GM12865 (cell line): ENCODE results near the gene GAREM2.
"Not testable (repeated sequence)": the region's sequence is repeated elsewhere in the genome, so short reads cannot be mapped to it uniquely, and the experiment has no call there.

Experiments used
- DNase-seq: peaks from one replicate; pipeline ENCODE4 v3.0.0; 2010; ENCODE audit warnings: low read depth
- H3K4me3 ChIP-seq: 2 replicates; pipeline ENCODE4 v1.5.1; 2011; ENCODE audit warnings: mild to moderate bottlenecking, low read depth, low read length, control low read depth
- TF ChIP-seq, protein P1 (sequence below): IDR thresholded peaks from 2 replicates; pipeline ENCODE4 v1.5.1; 2011; ENCODE audit warnings: low read length, control low read depth, low read depth, inconsistent platforms; ENCODE audit not compliant: insufficient read depth; ENCODE audit errors: missing control alignments

GAREM2 gene

GRCh38 chr2:26157580-26157979 is 15.3 kb upstream of the GAREM2 start:
- no peak for DNase-seq
- TF ChIP-seq, protein P1, sequence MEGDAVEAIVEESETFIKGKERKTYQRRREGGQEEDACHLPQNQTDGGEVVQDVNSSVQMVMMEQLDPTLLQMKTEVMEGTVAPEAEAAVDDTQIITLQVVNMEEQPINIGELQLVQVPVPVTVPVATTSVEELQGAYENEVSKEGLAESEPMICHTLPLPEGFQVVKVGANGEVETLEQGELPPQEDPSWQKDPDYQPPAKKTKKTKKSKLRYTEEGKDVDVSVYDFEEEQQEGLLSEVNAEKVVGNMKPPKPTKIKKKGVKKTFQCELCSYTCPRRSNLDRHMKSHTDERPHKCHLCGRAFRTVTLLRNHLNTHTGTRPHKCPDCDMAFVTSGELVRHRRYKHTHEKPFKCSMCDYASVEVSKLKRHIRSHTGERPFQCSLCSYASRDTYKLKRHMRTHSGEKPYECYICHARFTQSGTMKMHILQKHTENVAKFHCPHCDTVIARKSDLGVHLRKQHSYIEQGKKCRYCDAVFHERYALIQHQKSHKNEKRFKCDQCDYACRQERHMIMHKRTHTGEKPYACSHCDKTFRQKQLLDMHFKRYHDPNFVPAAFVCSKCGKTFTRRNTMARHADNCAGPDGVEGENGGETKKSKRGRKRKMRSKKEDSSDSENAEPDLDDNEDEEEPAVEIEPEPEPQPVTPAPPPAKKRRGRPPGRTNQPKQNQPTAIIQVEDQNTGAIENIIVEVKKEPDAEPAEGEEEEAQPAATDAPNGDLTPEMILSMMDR = no peak
- H3K4me3 ChIP-seq = no peak overlapping the region

DNA sequence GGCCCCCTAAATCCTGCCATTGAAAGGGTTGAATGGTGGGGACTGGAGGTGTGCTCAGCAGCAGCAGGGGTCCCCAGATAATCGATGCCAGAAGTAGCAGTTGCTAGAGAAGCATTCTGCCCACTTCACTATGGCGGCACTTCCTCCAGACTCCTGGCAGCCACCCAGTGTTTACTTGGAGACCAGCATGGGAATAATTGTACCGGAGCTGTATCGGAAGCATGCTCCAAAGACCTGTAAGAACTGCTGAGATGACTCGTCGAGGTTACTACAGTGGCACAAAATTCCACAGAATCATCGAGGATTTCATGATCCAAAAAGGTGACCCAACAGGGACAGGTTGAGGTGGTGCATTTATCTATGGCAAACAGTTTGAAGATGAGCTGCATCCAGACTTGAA is 11.0 kb upstream of the GAREM2 start:
- no peak overlapping the region for H3K4me3 ChIP-seq
- TF ChIP-seq, protein P1 = no peak
- DNase-seq = no peak

GRCh38 chr2:26162963-26163362 is 9.9 kb upstream of the GAREM2 start:
- DNase-seq = no peak
- H3K4me3 ChIP-seq = no peak overlapping the region
- TF ChIP-seq, protein P1 = no peak

DNA sequence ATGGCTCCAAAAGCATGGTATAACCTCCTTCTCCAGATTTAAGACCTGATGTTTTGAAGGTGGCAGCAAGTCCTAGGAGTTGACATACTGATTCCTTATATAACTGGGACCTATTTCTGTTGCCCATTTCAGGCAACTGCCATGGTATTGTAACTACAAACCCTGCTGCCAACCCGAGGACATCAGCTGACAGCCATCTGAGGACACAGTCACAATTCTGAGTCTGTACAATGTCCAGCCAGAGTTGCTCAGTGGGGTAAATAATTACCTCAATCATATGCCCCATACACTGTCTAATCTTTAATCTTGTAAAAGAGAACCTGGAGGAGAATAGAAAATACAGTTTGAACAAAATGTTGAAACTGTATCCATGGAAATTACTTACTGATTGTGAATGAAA is 8.7 kb upstream of the GAREM2 start:
- no peak overlapping the region for H3K4me3 ChIP-seq
- no peak for DNase-seq
- TF ChIP-seq, protein P1 = no peak

DNA sequence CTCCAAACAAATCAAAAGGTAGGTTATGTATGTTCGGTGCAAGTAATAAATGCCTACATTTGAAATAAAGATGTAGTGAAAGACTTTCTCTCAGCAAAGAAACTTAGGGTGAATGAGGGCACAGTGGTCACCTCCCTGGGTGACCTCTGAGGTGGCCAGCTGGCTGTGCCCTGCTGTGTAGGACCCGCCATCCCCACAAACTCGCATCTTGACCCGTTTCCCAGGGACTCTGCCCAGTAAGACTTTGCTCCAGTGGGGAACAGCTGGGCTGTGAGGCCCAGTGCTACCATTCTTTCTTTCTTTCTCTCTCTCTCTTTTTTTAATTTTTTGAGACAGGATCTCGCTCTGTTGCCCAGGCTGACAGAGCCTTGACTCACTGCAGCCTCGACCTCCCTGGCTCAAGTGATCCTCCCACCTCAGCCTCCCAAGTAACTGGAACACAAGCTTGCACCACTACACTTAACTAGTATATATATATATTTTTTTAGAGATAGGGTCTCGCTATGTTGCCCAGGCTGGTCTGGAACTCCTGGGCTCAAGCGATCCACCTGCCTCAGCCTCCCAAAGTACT is 8.2 kb upstream of the GAREM2 start:
- TF ChIP-seq, protein P1 = no peak
- DNase-seq = no peak

DNA sequence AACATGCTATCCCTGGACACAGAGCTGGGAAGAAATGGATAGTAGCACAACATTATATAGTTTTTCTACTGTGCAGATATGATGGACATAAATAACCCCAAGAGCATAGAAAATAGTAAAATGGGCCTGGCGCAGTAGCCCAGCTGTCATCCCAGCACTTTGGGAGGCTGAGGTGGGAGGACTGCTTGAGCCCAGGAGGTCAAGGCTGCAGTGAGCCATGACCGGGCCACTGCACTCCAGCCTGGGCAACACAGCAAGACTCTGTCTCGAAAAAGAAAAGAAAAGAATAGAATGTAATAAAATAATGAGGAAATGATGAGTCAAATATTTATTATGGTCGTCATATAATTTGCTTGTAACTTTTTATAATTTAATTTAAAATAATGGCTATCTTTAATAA is 7.5 kb upstream of the GAREM2 start:
- TF ChIP-seq, protein P1 = no peak
- no peak overlapping the region for H3K4me3 ChIP-seq
- DNase-seq = no peak

More for the DNA sequence above, 8.2 kb upstream of the GAREM2 start:
- no peak overlapping the region for H3K4me3 ChIP-seq

- DNase-seq, H3K4me3 ChIP-seq: not testable (repeated sequence)
Measured at GRCh38 chr2:26166541-26166940, 6.3 kb upstream of the GAREM2 start.
